KMS-11 (cell line): Measurements from ENCODE around the gene KIAA2012.

Experiments used
- H2AFZ ChIP-seq: fragments of 200-600 bp; sonication (generic); 2 replicates; pipeline ENCODE4 v1.6.1; 2016; ENCODE audit warnings: antibody characterized with exemption, mixed run types, low read depth
- H3K27ac ChIP-seq: fragments of 200-600 bp; sonication (generic); 2 replicates; pipeline ENCODE4 v1.6.1; 2016; ENCODE audit warnings: mild to moderate bottlenecking, mixed run types
- H3K27me3 ChIP-seq: fragments of 200-600 bp; sonication (generic); 2 replicates; pipeline ENCODE4 v1.6.1; 2017; ENCODE audit warnings: mild to moderate bottlenecking, low read depth, mixed run types, moderate library complexity; ENCODE audit not compliant: insufficient read depth
- H3K36me3 ChIP-seq: fragments of 200-600 bp; sonication (generic); 2 replicates; pipeline ENCODE4 v1.6.1; 2017; ENCODE audit warnings: mild to moderate bottlenecking, mixed run types; ENCODE audit not compliant: insufficient read depth
- H3K4me1 ChIP-seq: fragments of 200-600 bp; sonication (generic); 2 replicates; pipeline ENCODE4 v1.6.1; 2016; ENCODE audit warnings: mild to moderate bottlenecking, low read depth, mixed run types; ENCODE audit not compliant: poor library complexity, severe bottlenecking
- H3K4me2 ChIP-seq: fragments of 200-600 bp; sonication (generic); 2 replicates; pipeline ENCODE4 v1.7.0; 2016; ENCODE audit warnings: mild to moderate bottlenecking, mixed run types
- H3K4me3 ChIP-seq: fragments of 200-600 bp; sonication (generic); IDR thresholded peaks from 2 replicates; pipeline ENCODE4 v1.6.1; 2017; ENCODE audit warnings: low read depth, low read length, mixed read lengths; ENCODE audit not compliant: insufficient read depth
- H3K79me2 ChIP-seq: fragments of 200-600 bp; sonication (generic); 2 replicates; pipeline ENCODE4 v1.6.1; 2016; ENCODE audit warnings: low read depth, mixed run types; ENCODE audit not compliant: insufficient read depth
- H3K9ac ChIP-seq: fragments of 200-600 bp; sonication (generic); 2 replicates; pipeline ENCODE4 v1.6.1; 2016; ENCODE audit warnings: mild to moderate bottlenecking, mixed run types
- H4K20me1 ChIP-seq: fragments of 200-600 bp; sonication (generic); 2 replicates; pipeline ENCODE4 v1.6.1; 2016; ENCODE audit warnings: mild to moderate bottlenecking, mixed run types; ENCODE audit not compliant: insufficient read depth
- TF ChIP-seq, protein P1 (sequence below): fragments of 200-600 bp; sonication (generic); conservative IDR thresholded peaks from 2 replicates; pipeline ENCODE4 v1.6.1; 2017; ENCODE audit warnings: low read depth, mild to moderate bottlenecking, antibody characterized with exemption, low read length, moderate library complexity, mixed read lengths

Gene KIAA2012

DNA sequence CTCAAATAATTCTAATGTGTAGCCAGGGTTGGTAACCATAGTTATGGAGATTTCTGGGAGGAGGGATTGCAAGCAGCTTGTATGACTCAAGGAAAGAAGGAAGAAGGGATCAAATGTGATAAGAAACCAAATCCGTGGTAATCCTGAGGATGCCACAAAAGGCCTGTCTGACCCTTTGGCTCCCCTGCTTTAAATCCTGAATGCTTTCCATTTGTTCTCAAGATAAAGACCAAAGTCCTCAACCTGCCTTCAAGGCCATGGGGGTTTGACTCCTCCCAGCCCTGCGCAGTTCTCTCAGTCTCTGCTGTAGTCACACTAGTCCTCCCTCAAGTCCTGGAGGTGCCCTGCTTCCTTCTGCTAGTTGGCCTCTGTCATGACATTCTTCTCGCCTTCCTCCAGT is 91.4 kb downstream of the KIAA2012 start:
- Histone ChIP-seq H3K79me2 (no peaks in the 10 kb centered on the region), H3K4me1 (no peaks in the 10 kb centered on the region), H4K20me1 (no peaks in the 10 kb centered on the region), H3K36me3 (no peaks in the 10 kb centered on the region), H2AFZ (no peak overlapping the region), H3K9ac (no peak overlapping the region), H3K4me3 (no peak overlapping the region), H3K27me3 (no peaks in the 10 kb centered on the region), H3K4me2 (no peak overlapping the region), H3K27ac (no peak overlapping the region)
- TF ChIP-seq, protein P1, sequence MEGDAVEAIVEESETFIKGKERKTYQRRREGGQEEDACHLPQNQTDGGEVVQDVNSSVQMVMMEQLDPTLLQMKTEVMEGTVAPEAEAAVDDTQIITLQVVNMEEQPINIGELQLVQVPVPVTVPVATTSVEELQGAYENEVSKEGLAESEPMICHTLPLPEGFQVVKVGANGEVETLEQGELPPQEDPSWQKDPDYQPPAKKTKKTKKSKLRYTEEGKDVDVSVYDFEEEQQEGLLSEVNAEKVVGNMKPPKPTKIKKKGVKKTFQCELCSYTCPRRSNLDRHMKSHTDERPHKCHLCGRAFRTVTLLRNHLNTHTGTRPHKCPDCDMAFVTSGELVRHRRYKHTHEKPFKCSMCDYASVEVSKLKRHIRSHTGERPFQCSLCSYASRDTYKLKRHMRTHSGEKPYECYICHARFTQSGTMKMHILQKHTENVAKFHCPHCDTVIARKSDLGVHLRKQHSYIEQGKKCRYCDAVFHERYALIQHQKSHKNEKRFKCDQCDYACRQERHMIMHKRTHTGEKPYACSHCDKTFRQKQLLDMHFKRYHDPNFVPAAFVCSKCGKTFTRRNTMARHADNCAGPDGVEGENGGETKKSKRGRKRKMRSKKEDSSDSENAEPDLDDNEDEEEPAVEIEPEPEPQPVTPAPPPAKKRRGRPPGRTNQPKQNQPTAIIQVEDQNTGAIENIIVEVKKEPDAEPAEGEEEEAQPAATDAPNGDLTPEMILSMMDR, result no peak

DNA sequence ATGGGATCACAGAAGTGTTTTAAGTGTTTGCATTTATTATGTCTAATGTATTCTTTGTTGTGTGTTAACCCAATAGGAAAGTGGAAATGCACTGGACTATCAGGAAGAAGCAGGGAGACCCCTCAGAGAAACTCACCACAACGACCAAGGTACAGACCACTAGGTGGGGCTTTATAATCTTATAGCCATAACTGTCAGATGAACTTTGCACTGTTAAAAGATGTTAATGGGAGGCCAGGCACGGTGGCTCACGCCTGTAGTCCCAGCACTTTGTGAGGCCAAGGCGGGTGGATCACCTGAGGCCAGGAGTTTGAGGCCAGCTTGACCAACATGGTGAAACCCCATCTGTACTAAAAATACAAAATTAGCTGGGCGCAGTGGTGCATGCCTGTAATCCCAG is 92.2 kb downstream of the KIAA2012 start:
- no peaks in the 10 kb centered on the region for H4K20me1 ChIP-seq
- no peaks in the 10 kb centered on the region for H3K36me3 ChIP-seq
- H3K27me3 ChIP-seq, result no peaks in the 10 kb centered on the region
- no peak overlapping the region for H3K9ac ChIP-seq
- no peaks in the 10 kb centered on the region for H3K79me2 ChIP-seq
- H3K4me2 ChIP-seq, result no peak overlapping the region
- no peaks in the 10 kb centered on the region for H3K4me1 ChIP-seq
- no peak overlapping the region for H3K27ac ChIP-seq
- H3K4me3 ChIP-seq, result no peak overlapping the region
- H2AFZ ChIP-seq, result no peak overlapping the region
- TF ChIP-seq, protein P1, result no peak

DNA sequence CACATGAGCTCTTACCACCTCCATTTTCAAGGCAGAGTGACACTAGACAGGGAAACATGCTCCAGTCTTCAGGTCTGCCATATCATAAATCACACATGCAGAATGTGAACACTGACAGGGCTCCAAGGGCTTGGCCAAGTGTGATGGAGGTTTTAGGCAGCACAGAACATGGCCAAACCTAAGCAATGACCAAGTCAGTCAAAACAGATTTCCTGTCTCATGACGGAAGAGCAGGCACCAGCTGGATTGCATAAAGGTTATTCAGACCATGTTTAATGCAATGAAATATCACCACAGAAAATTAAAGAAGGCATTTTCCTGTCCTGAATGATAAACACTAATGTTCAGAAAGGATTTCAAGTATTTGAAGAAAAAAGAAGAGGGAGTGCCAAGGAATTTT is 92.9 kb downstream of the KIAA2012 start:
- Histone ChIP-seq H3K27ac (no peak overlapping the region), H4K20me1 (no peaks in the 10 kb centered on the region), H3K27me3 (no peaks in the 10 kb centered on the region), H2AFZ (no peak overlapping the region), H3K79me2 (no peaks in the 10 kb centered on the region), H3K4me1 (no peaks in the 10 kb centered on the region), H3K4me2 (no peak overlapping the region), H3K9ac (no peak overlapping the region), H3K36me3 (no peaks in the 10 kb centered on the region), H3K4me3 (no peak overlapping the region)
- TF ChIP-seq, protein P1, result no peak

DNA sequence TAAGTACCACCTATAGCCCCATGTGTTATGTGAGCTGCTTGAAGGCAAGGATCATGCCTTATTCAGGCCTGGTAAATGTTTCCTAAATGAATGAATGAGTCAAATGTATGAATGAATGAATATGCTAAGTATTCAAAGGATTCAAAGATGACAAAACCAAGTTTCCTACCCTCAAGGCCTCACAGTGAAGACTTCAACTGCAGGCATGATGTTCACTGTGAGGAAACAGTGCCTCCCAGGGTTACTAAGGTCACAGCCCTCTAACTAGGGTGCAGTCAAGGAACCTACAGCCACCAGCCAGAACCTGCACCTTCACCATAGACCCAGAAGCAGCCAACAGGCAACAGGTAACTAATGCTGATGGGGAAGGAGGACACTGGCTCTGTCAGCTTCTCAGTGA is 96.1 kb downstream of the KIAA2012 start:
- no peak overlapping the region for H3K27ac ChIP-seq
- H2AFZ ChIP-seq, result no peak overlapping the region
- no peak overlapping the region for H3K4me3 ChIP-seq
- H3K27me3 ChIP-seq, result no peaks in the 10 kb centered on the region
- H3K9ac ChIP-seq, result no peak overlapping the region
- H3K4me1 ChIP-seq, result peaks cover 15% of the 10 kb centered on the region
- no peaks in the 10 kb centered on the region for H3K79me2 ChIP-seq
- H4K20me1 ChIP-seq, result no peaks in the 10 kb centered on the region
- H3K4me2 ChIP-seq, result no peak overlapping the region
- no peaks in the 10 kb centered on the region for H3K36me3 ChIP-seq
- TF ChIP-seq, protein P1, result no peak
